Measurements from ENCODE around the gene ARVCF. TPM values are rescaled to one million over a fixed set of nuclear protein-coding genes. Genes with fewer than 3 reads are reported as not detected.

ARVCF gene
- total and polyA plus RNA-seq, 9 of the 15 experiments (the other 6 are each of a cell fraction or from before 2014, with no cell fraction given), result 0.03 to 97.4 (median 15.6) TPM

DNA sequence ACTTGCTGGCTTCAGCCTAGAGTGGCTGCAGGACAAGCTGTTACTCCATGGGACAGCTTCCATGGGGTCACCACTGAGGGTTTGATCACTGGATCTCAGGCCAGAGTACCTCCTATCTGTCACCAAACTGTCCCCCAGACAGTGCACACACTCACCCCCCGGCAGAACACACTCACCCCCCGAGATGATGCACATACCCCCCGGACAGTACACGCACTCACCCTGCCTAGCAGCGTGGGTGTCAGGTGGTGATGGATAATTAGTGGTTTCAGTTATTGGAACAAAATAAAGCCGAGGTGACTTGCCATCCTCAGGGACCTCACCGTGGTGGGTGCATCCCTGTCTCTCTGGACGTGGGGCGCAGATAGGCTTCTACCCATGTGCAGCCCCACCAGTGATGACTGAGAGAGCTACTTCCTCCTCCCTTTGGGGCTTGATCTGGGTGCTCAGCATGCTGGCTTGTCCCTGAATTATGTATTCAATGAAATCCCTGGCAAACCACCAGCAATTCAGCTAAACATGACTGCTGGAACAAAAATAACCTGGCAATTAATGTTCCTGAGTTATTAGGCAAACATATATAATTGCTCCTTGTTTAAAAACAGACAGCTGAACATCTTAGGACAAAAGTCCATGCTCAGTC lies 23.2 kb upstream of the ARVCF start (continued):
- TF ChIP-seq REST (IDR thresholded peaks at IDR 0.05; ENCODE audit: borderline replicate concordance), result no peak
- TF ChIP-seq REST (CRISPR knock-in tag; IDR thresholded peaks at IDR 0.05; ENCODE audit: low read depth), result 0 out of 2 replicates have a peak, but pooled peaks have one; percentile 33
- TF ChIP-seq WHSC1 (IDR thresholded peaks at IDR 0.05; ENCODE audit: low read length), result peak; percentile 87
- TF ChIP-seq ZNF175 (CRISPR knock-in tag; IDR thresholded peaks at IDR 0.05; ENCODE audit: low read depth), result no peak
- TF ChIP-seq SIN3A (IDR thresholded peaks at IDR 0.05; ENCODE audit: borderline replicate concordance in 2 of 2, control insufficient read depth in 1 of 2, low read depth in 2 of 2, low read length in 2 of 2), result no peak
- TF ChIP-seq FOXK1 (CRISPR knock-in tag; IDR thresholded peaks at IDR 0.05; ENCODE audit: borderline replicate concordance), result no peak
- no peak for TF ChIP-seq ZSCAN29 (IDR thresholded peaks at IDR 0.05)
- no peak for TF ChIP-seq ZFP36 (IDR thresholded peaks at IDR 0.05; ENCODE audit: low read depth, low read length, partially characterized antibody)
- TF ChIP-seq HMGN3 (IDR thresholded peaks at IDR 0.05; ENCODE audit: borderline replicate concordance, extremely low read depth, insufficient read length, low read depth, low read length), result peak; percentile 13
- TF ChIP-seq ELF2 (CRISPR knock-in tag; IDR thresholded peaks at IDR 0.05), result peak; percentile 48; the same call in 1 of the 2 replicates
- no peak for TF ChIP-seq SNRNP70 (optimal IDR thresholded peaks at IDR 0.05; ENCODE audit: low read depth, low read length)
- TF ChIP-seq RBM14 (IDR thresholded peaks at IDR 0.05; ENCODE audit: borderline replicate concordance, insufficient read depth, low read depth, low read length), result no peak
- TF ChIP-seq RB1 (IDR thresholded peaks at IDR 0.05; ENCODE audit: low read depth), result no peak
- no peak for TF ChIP-seq DLX4 (CRISPR knock-in tag; IDR thresholded peaks at IDR 0.05)
- TF ChIP-seq POLR2A (conservative IDR thresholded peaks at IDR 0.05), result 0 out of 2 replicates have a peak, but pooled peaks have one; percentile 14
- peak; percentile 60 for TF ChIP-seq ZNF699 (CRISPR knock-in tag; IDR thresholded peaks at IDR 0.05; ENCODE audit: insufficient replicate concordance)
- peak; percentile 38; the same call in 1 of the 2 replicates for TF ChIP-seq ZNF316 (IDR thresholded peaks at IDR 0.05)
- no peak for TF ChIP-seq HNRNPL (IDR thresholded peaks at IDR 0.05; ENCODE audit: low read depth, low read length)
- no peak for TF ChIP-seq ZNF3 (CRISPR knock-in tag; IDR thresholded peaks at IDR 0.05)
- no peak for TF ChIP-seq SLC30A9 (CRISPR knock-in tag; IDR thresholded peaks at IDR 0.05)
- TF ChIP-seq STAG1 (CRISPR knock-in tag; IDR thresholded peaks at IDR 0.05; ENCODE audit: borderline replicate concordance), result no peak

All from K562 (cell line).